Glomerular visceral epithelial cell (primary cell): Measurements from ENCODE around the gene OSBPL1A.

Experiments
- DNase-seq: peaks from one replicate; pipeline ENCODE4 v3.0.0-alpha.2; 2016; ENCODE audit errors: extremely low spot score

OSBPL1A gene

DNA sequence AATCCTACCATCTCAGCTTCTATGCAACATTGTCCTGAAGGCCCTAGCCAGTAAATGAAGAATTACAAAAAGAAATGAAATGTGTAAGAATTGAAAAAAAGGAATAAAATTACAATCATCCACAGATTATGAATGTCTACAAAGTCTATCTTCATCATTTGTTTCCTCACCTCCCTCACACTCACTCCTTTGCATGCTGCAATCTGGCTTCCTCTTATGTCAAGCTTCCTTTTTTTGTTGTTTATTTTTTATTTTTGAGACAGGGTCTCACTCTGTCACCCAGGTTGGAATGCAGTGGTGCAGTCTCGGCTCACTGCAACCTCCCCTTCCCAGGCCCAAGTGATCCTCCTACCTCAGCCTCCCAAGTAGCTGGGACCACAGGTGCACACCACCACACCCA lies 129.7 kb downstream of the OSBPL1A start:
- DNase-seq: no peak

DNA sequence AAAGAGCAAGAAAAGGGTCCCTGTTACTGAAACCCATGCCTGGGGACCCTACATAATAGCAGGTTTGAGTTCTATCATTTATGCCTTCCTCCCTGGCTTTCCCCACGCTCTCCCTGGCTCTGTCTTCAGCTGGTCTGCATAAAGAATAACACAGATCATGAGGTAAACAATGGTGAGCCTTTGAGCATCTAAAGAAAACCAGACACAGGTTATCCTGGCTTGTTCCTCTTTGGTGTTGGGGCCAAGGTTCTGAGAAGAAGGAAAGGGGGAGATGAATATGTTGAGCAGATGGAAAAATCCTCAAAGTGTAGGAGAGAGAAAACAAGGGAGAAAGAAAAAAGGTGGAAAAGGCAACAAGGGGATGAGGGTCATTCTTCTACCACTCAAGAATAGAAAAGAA lies 131.5 kb downstream of the OSBPL1A start:
- no peak for DNase-seq

DNA sequence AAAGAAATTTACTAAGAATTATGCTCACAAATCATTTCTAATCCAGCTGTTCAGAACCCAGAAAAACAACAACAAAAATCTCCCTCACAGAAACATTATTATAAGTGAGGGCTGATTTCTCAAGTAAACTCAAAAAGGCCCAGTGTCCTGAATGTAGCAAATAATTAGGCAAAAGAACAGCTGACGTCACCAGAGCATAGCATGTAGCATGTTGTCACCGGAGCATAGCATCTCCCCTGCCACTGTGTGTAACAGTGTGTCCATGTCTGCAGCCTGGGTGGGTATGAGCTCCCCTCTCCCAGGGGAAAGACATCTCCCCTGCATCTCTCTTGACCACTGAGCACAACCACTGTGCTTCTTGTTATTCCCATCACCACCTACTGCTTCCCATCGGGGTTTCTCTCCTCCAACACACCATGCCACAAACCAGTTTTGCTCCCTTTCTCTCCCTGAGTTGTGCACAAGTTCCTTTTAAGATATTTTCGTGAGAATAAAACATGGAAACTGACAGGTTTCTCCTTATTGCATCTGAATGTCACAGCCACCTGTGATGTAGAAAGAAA lies 132.0 kb downstream of the OSBPL1A start:
- DNase-seq: no peak

GRCh38 chr18:24263050-24263449 lies 134.6 kb downstream of the OSBPL1A start:
- DNase-seq: no peak

GRCh38 chr18:24262087-24262486 lies 135.5 kb downstream of the OSBPL1A start:
- DNase-seq: no peak

DNA sequence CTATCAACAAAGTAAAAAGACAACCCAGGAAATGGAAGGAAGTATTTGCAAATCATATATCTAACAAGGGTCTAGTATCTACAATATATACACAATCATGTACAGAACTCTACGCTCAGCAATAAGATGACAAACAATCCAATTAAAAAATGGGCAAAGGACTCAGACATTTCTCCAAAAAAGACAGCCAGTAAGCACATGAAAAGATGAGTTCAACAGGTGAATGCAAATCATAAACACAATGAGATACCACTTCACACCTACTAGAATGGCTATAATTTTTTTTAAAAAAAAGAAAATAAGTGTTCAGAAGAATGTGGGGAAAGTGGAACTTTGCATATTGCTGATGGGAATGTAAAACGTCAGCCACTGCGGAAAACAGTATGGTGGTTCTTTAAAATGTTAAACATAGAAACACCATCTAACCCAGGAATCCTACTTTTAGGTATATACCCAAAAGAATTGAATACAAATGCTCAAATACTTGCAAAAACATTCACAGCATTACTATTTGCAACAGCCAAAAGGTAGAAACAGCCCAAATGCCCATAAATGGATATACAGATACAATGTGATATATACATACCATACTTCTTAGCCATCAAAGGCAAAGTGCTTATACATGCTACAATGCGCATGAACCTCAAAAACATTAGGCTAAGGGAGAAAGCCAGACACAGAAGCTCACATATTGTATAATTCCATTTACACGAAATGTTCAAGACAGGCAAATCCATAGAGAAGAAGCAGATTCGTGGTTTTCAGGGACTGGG lies 137.6 kb downstream of the OSBPL1A start:
- no peak for DNase-seq

DNA sequence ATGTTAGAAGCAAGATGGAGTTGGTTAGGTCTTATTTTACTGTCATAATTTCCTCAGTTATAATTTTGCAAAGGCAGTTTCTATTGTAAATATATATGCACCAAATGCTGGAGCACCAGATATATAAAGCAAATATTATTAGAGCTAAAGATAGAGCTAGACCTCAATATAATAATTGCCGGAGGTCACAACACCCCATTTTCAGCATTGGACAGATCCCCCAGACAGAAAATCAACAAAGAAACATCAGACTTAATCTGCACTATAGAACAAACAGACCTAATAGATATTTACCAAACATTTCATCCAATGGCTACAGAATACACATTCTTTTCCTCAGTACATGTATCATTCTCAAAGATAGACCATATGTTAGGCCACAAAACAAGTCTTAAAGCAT lies 143.6 kb downstream of the OSBPL1A start:
- no peak for DNase-seq

DNA sequence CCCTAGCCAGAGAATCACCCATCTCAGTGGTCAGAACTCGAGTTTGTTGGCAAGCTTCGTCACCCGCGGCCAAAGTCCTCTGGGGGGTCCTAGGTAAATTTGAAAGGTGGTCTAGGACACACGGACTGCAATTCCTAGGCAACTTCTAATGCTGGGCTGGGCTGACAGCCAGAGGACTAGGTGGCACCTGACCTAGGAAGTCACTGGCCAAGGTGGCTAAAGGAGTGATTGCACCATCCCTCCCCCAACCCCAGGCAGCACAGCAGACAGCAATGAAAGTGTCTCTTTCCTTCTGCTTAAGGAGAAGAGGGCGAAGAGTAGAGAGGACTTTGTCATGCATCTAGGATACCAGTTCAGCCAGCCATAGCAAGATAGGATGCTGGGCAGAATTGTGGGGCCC lies 147.9 kb downstream of the OSBPL1A start:
- DNase-seq: no peak

- DNase-seq: no peak
Measured at GRCh38 chr18:24248359-24248758, 149.3 kb downstream of the OSBPL1A start.

DNA sequence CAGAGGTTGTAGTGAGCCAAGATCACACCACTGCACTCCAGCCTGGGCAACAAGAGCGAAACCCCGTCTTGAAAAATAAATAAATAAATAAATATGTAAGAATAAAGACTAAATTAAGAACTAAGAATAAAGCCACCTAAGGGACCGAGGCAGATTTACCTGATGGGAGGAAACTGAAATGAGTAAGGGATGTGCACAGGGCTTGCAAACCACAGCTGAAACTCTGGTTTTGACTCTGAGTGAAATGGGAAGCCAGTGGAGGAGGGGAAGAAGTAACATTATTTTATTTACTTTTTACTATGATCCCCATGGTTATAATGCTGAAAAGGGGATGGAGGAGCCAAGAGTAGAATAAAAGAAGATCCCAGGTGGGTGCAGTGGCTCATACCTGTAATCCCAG lies 151.5 kb downstream of the OSBPL1A start:
- no peak for DNase-seq

- DNase-seq: no peak
Measured at GRCh38 chr18:24244698-24245097, 152.9 kb downstream of the OSBPL1A start.

DNA sequence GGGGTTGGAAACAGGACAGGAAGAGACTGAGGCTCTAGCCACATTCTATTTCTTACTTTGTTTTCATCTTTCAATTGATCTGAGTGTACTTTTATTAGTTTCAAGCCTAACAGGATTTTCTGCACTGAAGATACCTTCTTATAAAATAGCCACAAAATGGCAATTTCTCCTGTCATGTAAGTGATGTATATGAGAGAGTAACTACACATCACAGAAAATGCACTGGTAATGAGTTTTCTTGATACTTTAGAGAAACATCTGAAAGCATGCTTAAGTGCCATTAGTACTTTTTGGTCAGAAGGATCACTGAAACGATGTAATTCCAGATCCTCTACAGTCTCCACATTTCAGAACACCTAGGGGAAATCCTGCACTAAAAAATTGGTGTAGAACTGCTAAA lies 153.9 kb downstream of the OSBPL1A start:
- no peak for DNase-seq

GRCh38 chr18:24239341-24239740 lies 158.3 kb downstream of the OSBPL1A start:
- DNase-seq: no peak

DNA sequence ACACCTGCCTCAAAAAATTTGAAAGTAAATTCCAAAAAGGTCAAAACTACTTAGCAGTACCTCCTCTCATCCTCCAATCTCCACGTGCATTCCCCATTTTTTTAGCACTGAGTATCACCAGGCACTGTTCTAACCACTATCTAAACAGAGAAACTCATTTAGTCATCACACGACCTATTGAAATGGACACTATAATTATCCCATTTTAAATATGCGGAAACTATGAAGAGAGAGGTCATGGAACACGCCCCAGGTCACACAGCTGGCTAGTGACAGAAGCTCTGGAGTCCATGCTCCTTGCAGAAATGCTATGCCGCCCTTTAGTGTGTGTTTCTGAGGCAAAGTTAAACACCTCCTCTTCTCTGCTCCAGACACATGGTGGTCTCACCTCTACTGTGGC lies 159.2 kb downstream of the OSBPL1A start:
- DNase-seq: no peak

DNA sequence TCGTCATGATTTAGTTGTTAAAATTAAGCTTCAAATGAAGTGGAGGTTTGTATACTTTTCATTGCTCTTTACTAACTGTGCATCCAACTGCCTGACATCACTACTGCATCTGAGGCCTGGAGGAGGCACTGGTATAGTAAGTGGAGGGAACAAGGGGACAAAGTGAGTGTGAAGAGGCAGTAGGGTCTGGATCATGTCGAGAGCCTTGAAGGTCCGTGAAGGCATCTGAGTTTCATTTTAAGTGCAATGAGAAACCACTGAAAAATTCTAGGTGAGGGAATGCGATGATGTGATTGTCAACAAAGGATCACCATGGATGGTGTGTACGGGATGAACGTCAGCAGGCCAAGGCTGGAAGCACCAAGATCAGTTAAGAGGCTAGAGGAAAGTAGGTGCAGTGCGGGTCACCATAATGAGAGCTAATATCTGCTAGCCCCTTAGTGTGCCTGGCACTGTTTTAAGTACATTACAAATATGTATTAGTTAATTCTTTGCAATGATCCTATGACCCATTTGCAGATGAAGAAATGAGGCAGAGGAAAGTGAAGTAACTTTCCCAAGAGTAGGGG lies 162.7 kb downstream of the OSBPL1A start:
- no peak for DNase-seq

DNA sequence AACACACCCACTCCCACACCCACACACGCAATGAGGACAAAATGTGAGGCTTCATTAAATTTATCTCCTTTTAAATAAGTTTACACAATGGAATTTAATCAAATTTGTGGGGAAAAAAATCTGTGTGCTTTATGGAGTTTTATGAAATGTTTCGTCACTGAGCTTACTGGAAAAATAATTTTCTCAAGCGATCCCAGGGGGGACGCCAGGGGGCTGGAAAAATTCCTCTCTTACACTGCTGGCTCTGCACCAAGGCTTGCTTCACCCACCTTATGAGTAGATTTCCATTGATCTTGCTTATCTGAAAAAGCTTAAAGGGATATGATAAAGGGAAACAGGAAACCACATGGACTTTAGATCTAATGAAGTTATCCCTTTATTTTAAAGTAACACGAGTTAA lies 163.3 kb downstream of the OSBPL1A start:
- DNase-seq: no peak

GRCh38 chr18:24232800-24233199 lies 164.8 kb downstream of the OSBPL1A start:
- no peak for DNase-seq

- no peak for DNase-seq
Measured at GRCh38 chr18:24231773-24232735, 165.6 kb downstream of the OSBPL1A start.

GRCh38 chr18:24230766-24231165 lies 166.9 kb downstream of the OSBPL1A start:
- DNase-seq: no peak

DNA sequence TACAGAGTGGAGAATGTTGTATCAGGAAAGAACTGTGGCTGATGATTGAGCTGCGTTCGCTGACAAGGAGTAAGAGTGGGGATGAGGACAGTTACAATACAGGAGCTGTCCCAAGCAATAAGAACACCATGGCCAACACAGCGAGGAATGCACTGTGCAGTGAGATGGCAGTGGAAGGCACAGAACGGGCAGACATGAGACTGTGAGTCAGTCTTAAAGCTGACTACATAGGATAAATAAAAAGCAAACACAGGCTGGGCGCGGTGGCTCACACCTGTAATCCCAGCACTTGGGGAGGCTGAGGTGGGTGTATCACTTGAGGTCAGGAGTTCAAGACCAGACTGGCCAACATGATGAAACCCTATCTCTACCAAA lies 169.0 kb downstream of the OSBPL1A start:
- no peak for DNase-seq

DNA sequence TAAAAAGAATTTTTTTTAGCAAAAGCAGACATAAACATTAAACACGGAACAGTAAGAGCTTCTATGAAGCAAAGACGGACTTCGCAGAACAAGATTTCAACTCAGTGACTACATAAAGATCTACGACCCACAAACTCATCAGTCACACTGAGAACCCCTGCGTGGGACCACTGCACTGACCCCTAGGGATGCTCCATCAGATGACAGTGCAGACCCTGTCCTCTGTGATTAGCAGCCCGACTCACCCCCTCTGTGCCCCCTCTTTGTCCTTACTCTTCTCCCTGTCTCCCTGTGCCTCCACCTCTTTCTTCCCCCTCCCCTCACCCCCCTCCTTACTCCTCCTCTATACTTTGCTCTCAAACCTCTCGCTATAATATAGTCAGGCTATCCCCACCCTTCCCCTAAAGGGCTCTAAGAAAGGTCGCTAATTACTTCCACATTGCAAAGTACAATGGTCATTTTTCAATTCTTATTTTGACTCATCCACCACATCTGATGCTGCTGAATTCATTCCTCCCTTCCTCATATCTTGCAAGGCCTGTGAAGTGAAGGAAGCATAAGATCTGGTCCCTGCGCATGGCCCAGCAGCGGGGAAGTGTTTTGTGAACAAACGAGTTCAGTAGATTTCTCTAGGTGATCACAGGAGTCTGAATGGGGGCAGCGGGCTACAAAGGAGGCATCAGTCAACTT lies 169.5 kb downstream of the OSBPL1A start:
- no peak for DNase-seq

- no peak for DNase-seq
Measured at GRCh38 chr18:24220318-24220688, 177.3 kb downstream of the OSBPL1A start.
